ENCODE results near the gene ANKRD36C.
"Not testable (repeated sequence)": the region's sequence is repeated elsewhere in the genome, so short reads cannot be mapped to it uniquely, and the experiment has no call there.

ANKRD36C gene

GRCh38 chr2:95991351-95992094, at the start of gene ANKRD36C:
ANKRD36C (minus strand) TSS chr2:95991824; CDS start chr2:95991708, 116 bp downstream.
- peak; percentile 27 for DNase-seq (ENCODE audit: low read depth)

GRCh38 chr2:96035554-96035953, 43.9 kb upstream of the ANKRD36C start:
- not testable (repeated sequence) for DNase-seq (ENCODE audit: low read depth)

GRCh38 chr2:96034792-96035191, 43.2 kb upstream of the ANKRD36C start, which contains the start of gene GPAT2:
GPAT2 (minus strand) TSS chr2:96034916; CDS start chr2:96032359, 2,557 bp downstream.
- DNase-seq (ENCODE audit: low read depth) = not testable (repeated sequence)

- not testable (repeated sequence) for DNase-seq (ENCODE audit: low read depth)
Measured at GRCh38 chr2:96033997-96034396, 42.4 kb upstream of the ANKRD36C start.

- not testable (repeated sequence) for DNase-seq (ENCODE audit: low read depth)
Measured at GRCh38 chr2:96027725-96028325, 36.2 kb upstream of the ANKRD36C start.

GRCh38 chr2:96025755-96026154, 34.1 kb upstream of the ANKRD36C start:
- not testable (repeated sequence) for DNase-seq (ENCODE audit: low read depth)

GRCh38 chr2:96025194-96025492, 33.5 kb upstream of the ANKRD36C start:
- DNase-seq (ENCODE audit: low read depth) = no peak

- DNase-seq (ENCODE audit: low read depth) = no peak
Measured at GRCh38 chr2:96024336-96025193, 32.9 kb upstream of the ANKRD36C start.

- not testable (repeated sequence) for DNase-seq (ENCODE audit: low read depth)
Measured at GRCh38 chr2:96023701-96024100, 32.1 kb upstream of the ANKRD36C start.

GRCh38 chr2:96022701-96023447, 31.2 kb upstream of the ANKRD36C start:
- DNase-seq (ENCODE audit: low read depth) = peak; percentile 56

GRCh38 chr2:96022126-96022525, 30.5 kb upstream of the ANKRD36C start:
- not testable (repeated sequence) for DNase-seq (ENCODE audit: low read depth)

GRCh38 chr2:96021142-96021541, 29.5 kb upstream of the ANKRD36C start:
- DNase-seq (ENCODE audit: low read depth) = not testable (repeated sequence)

- not testable (repeated sequence) for DNase-seq (ENCODE audit: low read depth)
Measured at GRCh38 chr2:96019909-96020590, 28.4 kb upstream of the ANKRD36C start.

- DNase-seq (ENCODE audit: low read depth) = not testable (repeated sequence)
Measured at GRCh38 chr2:96016321-96016720, 24.7 kb upstream of the ANKRD36C start.

- DNase-seq (ENCODE audit: low read depth) = not testable (repeated sequence)
Measured at GRCh38 chr2:96012792-96013264, 21.2 kb upstream of the ANKRD36C start.

- not testable (repeated sequence) for DNase-seq (ENCODE audit: low read depth)
Measured at GRCh38 chr2:96012086-96012791, 20.6 kb upstream of the ANKRD36C start.

- peak; percentile 21 for DNase-seq (ENCODE audit: low read depth)
Measured at GRCh38 chr2:96011129-96011455, 19.5 kb upstream of the ANKRD36C start.

- DNase-seq (ENCODE audit: low read depth) = peak; percentile 96
Measured at GRCh38 chr2:96010320-96011128, 18.9 kb upstream of the ANKRD36C start.

- DNase-seq (ENCODE audit: low read depth) = not testable (repeated sequence)
Measured at GRCh38 chr2:96009833-96010232, 18.2 kb upstream of the ANKRD36C start.

GRCh38 chr2:96008051-96008450, 16.4 kb upstream of the ANKRD36C start:
- not testable (repeated sequence) for DNase-seq (ENCODE audit: low read depth)

All from activated T-cell treated with anti-CD3 and anti-CD28 coated beads for 48 hours (primary cell).